Keratinocyte (primary cell): ENCODE data around the gene DAB1. TPM values are rescaled to one million over a fixed set of nuclear protein-coding genes. Genes with fewer than 3 reads are reported as not detected.

ENCODE experiments used
- DNase-seq: peaks from one replicate; pipeline ENCODE4 v3.0.0-alpha.2; 2011; ENCODE audit warnings: low read depth, missing footprints, low spot score
- FAIRE-seq: peaks from 2 replicates; lab custom pipeline; 2011; peaks lifted over from hg19 to GRCh38; lab: Jason Lieb, UNC
- H2AFZ ChIP-seq: 2 replicates; pipeline ENCODE4 v1.6.0; 2012; ENCODE audit warnings: low read length, control low read depth, inconsistent platforms; ENCODE audit not compliant: control insufficient read depth
- H3K27ac ChIP-seq: 2 replicates; pipeline ENCODE4 v1.5.1; 2011; ENCODE audit warnings: low read length; ENCODE audit not compliant: control insufficient read depth, insufficient read depth
- H3K27me3 ChIP-seq: 3 replicates; pipeline ENCODE4 v1.6.0; 2011; ENCODE audit warnings: low read length; ENCODE audit not compliant: control insufficient read depth, insufficient read depth; ENCODE audit errors: extremely low read depth
- H3K36me3 ChIP-seq, 2 experiments: 2 replicates in 1 of 2; 3 replicates in 1 of 2; pipeline ENCODE4 v1.5.1; 2011; ENCODE audit warnings: low read length in 2 of 2, mild to moderate bottlenecking in 1 of 2; ENCODE audit not compliant: control insufficient read depth in 2 of 2, insufficient read depth in 2 of 2; ENCODE audit errors: extremely low read depth in 1 of 2
- H3K4me1 ChIP-seq: 3 replicates; pipeline ENCODE4 v1.5.1; 2011; ENCODE audit warnings: low read length; ENCODE audit not compliant: control insufficient read depth, insufficient read depth; ENCODE audit errors: extremely low read depth
- H3K4me2 ChIP-seq: 3 replicates; pipeline ENCODE4 v1.6.0; 2011; ENCODE audit warnings: low read depth, low read length; ENCODE audit not compliant: control insufficient read depth, insufficient read depth; ENCODE audit errors: extremely low read depth
- H3K4me3 ChIP-seq, 3 experiments: fragments of 200-600 bp in 1 of 3; sonication (generic) in 1 of 3; 2 replicates in 2 of 3; 3 replicates in 1 of 3; pipeline ENCODE4 v1.5.1; 2011 to 2016; ENCODE audit warnings: low read length in 3 of 3, mild to moderate bottlenecking in 3 of 3, control low read depth in 2 of 3, inconsistent platforms in 1 of 3, low read depth in 1 of 3, mixed read lengths in 1 of 3, mixed run types in 1 of 3, moderate library complexity in 1 of 3; ENCODE audit not compliant: control insufficient read depth in 2 of 3, insufficient read depth in 2 of 3; ENCODE audit errors: extremely low read depth in 1 of 3
- H3K79me2 ChIP-seq: 2 replicates; pipeline ENCODE4 v1.6.0; 2012; ENCODE audit warnings: low read length; ENCODE audit not compliant: control insufficient read depth, insufficient read depth
- H3K9ac ChIP-seq: 3 replicates; pipeline ENCODE4 v1.6.0; 2011; ENCODE audit warnings: low read length; ENCODE audit not compliant: control insufficient read depth, insufficient read depth; ENCODE audit errors: extremely low read depth
- H3K9me1 ChIP-seq: 3 replicates; pipeline ENCODE4 v1.6.0; 2011; ENCODE audit warnings: low read length; ENCODE audit not compliant: control insufficient read depth, insufficient read depth; ENCODE audit errors: extremely low read depth
- H3K9me3 ChIP-seq: 2 replicates; pipeline ENCODE4 v1.5.1; 2012; ENCODE audit warnings: low read depth, low read length; ENCODE audit not compliant: control insufficient read depth
- H4K20me1 ChIP-seq: 3 replicates; pipeline ENCODE4 v1.6.0; 2011; ENCODE audit warnings: low read length; ENCODE audit not compliant: control insufficient read depth, insufficient read depth; ENCODE audit errors: extremely low read depth
- EZH2 ChIP-seq: IDR thresholded peaks from one replicate; pipeline ENCODE4 v1.6.1; 2012; ENCODE audit warnings: inconsistent platforms, mild to moderate bottlenecking, low read length, moderate library complexity
- dilution Hi-C: fragments of 300-500 bp; cut with MboI; formaldehyde crosslinking; loops from one replicate; pipeline ENCODE4 v1.7.0; 2020; ENCODE audit warnings: low sequenced_read_pairs; ENCODE audit not compliant: extremely low pct_ligation_motif_present
- polyA plus RNA-seq, 5 experiments: library from polyadenylated mRNA; depleted of rRNA in 3 of 5; stranded (reverse) in 3 of 5; stranded (forward) in 1 of 5; unstranded in 1 of 5; fragments of >200 nt; gene quantifications; 1 replicate in 1 of 5; 2 replicates in 3 of 5; 3 replicates in 1 of 5; pipeline versions ENCODE4 v1.2.1 to v1.2.3, GENCODE V29; 2011 to 2012; ENCODE audit warnings: missing spikeins in 2 of 5, low read depth in 1 of 5, low replicate concordance in 1 of 5
- TF ChIP-seq, protein P1 (sequence below), 3 experiments: IDR thresholded peaks in 1 of 3; conservative IDR thresholded peaks in 1 of 3; optimal IDR thresholded peaks in 1 of 3; 2 replicates in 2 of 3; 3 replicates in 1 of 3; pipeline versions ENCODE3 to v1.5.1; 2011; ENCODE audit warnings: low read length in 3 of 3, mild to moderate bottlenecking in 3 of 3, moderate library complexity in 2 of 3, control low read depth in 1 of 3, inconsistent platforms in 1 of 3; ENCODE audit not compliant: insufficient read depth in 2 of 3; ENCODE audit errors: extremely low read depth in 1 of 3

The DAB1 gene
- polyA plus RNA-seq, 1 donor (not counting 4 experiments of a cell fraction or from before 2014, with no cell fraction given) = 0.01 TPM

- no peaks in the 10 kb centered on the region for H3K79me2 ChIP-seq
- no peak overlapping the region for H3K4me3 ChIP-seq
- H4K20me1 ChIP-seq = no peaks in the 10 kb centered on the region
- no peaks in the 10 kb centered on the region for H3K36me3 ChIP-seq
- H2AFZ ChIP-seq = no peak overlapping the region
- TF ChIP-seq, protein P1, sequence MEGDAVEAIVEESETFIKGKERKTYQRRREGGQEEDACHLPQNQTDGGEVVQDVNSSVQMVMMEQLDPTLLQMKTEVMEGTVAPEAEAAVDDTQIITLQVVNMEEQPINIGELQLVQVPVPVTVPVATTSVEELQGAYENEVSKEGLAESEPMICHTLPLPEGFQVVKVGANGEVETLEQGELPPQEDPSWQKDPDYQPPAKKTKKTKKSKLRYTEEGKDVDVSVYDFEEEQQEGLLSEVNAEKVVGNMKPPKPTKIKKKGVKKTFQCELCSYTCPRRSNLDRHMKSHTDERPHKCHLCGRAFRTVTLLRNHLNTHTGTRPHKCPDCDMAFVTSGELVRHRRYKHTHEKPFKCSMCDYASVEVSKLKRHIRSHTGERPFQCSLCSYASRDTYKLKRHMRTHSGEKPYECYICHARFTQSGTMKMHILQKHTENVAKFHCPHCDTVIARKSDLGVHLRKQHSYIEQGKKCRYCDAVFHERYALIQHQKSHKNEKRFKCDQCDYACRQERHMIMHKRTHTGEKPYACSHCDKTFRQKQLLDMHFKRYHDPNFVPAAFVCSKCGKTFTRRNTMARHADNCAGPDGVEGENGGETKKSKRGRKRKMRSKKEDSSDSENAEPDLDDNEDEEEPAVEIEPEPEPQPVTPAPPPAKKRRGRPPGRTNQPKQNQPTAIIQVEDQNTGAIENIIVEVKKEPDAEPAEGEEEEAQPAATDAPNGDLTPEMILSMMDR (optimal IDR thresholded peaks at IDR 0.05 in 1 of 3, IDR thresholded peaks at IDR 0.05 in 1 of 3, conservative IDR thresholded peaks at IDR 0.05 in 1 of 3; ENCODE audit: extremely low read depth in 1 of 3, insufficient read depth in 2 of 3, low read length in 3 of 3) = no peak
- no peak for TF ChIP-seq EZH2
- H3K27me3 ChIP-seq = no peaks in the 10 kb centered on the region
- H3K27ac ChIP-seq = no peak overlapping the region
- no peaks in the 10 kb centered on the region for H3K9me1 ChIP-seq
- no peaks in the 10 kb centered on the region for H3K4me1 ChIP-seq
- no peak overlapping the region for H3K9ac ChIP-seq
- dilution Hi-C loops = no loop called here
- DNase-seq (no peak), FAIRE-seq (no peak)
- no peak overlapping the region for H3K4me2 ChIP-seq
- no peaks in the 10 kb centered on the region for H3K9me3 ChIP-seq
These were observed 359.3 kb downstream of the DAB1 start for GRCh38 chr1:57064379-57065140.

DNA sequence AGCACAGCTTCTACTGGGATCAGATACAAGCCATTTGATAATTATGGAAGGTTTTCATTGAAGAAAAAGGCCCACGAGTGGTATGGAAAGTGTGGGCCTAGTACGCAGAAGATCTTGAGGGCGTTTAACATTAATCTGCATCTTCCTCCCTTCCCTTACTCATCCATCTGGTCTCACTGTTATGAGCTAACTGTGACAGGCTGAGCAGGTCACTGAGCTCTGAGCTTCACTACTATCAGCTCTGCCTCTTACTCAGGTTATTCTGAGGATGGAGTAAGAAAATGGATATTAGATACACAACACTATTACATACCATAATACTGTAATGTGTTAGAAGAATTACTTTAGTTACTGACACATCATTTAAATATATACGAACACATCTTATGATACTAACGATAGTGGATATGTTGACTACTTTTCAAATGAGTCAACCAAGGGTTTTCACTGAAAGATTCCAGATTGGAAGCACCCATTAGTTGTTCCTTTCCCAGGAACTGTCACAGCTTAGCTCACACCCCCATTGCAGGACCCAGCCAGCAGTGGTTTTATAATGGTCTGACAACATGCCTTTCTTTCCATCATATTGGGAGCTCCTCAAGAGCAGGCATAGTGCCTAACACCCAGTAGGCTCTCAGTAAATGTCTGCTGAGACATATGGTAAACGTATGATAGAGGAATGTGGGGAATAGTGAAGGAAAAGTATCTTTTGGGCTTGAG, 360.3 kb downstream of the DAB1 start:
- H3K4me1 ChIP-seq = no peaks in the 10 kb centered on the region
- FAIRE-seq = no peak
- H3K9ac ChIP-seq = no peak overlapping the region
- no peak for DNase-seq
- H2AFZ ChIP-seq = no peak overlapping the region
- no peak overlapping the region for H3K4me3 ChIP-seq
- no peak overlapping the region for H3K4me2 ChIP-seq
- no peak for TF ChIP-seq EZH2
- TF ChIP-seq, protein P1 (optimal IDR thresholded peaks at IDR 0.05 in 1 of 3, IDR thresholded peaks at IDR 0.05 in 1 of 3, conservative IDR thresholded peaks at IDR 0.05 in 1 of 3; ENCODE audit: extremely low read depth in 1 of 3, insufficient read depth in 2 of 3, low read length in 3 of 3) = no peak
- no peaks in the 10 kb centered on the region for H3K36me3 ChIP-seq
- no peaks in the 10 kb centered on the region for H3K9me3 ChIP-seq
- H3K27ac ChIP-seq = no peak overlapping the region
- no peaks in the 10 kb centered on the region for H3K9me1 ChIP-seq
- dilution Hi-C loops = no loop called here
- H3K79me2 ChIP-seq = no peaks in the 10 kb centered on the region
- no peaks in the 10 kb centered on the region for H3K27me3 ChIP-seq
- no peaks in the 10 kb centered on the region for H4K20me1 ChIP-seq
